ENCODE results near the gene COL7A1. TPM values are rescaled to one million over a fixed set of nuclear protein-coding genes. Genes with fewer than 3 reads are reported as not detected.

COL7A1 gene
- total and polyA plus RNA-seq, 2 of the 13 experiments (the other 11 are each of a cell fraction or from before 2014, with no cell fraction given): 2.7 to 11.7 TPM

- TF ChIP-seq, protein P1, sequence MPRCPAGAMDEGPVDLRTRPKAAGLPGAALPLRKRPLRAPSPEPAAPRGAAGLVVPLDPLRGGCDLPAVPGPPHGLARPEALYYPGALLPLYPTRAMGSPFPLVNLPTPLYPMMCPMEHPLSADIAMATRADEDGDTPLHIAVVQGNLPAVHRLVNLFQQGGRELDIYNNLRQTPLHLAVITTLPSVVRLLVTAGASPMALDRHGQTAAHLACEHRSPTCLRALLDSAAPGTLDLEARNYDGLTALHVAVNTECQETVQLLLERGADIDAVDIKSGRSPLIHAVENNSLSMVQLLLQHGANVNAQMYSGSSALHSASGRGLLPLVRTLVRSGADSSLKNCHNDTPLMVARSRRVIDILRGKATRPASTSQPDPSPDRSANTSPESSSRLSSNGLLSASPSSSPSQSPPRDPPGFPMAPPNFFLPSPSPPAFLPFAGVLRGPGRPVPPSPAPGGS (CRISPR knock-in tag; IDR thresholded peaks at IDR 0.05): no peak
- no peak for TF ChIP-seq NFE2 (CRISPR knock-in tag; IDR thresholded peaks at IDR 0.05)
- no peak for TF ChIP-seq FOXO1 (CRISPR knock-in tag; IDR thresholded peaks at IDR 0.05)
- TF ChIP-seq ZNF431 (CRISPR knock-in tag; IDR thresholded peaks at IDR 0.05; ENCODE audit: borderline replicate concordance, low read depth): no peak
- no peak for TF ChIP-seq CBFB (CRISPR knock-in tag; IDR thresholded peaks at IDR 0.05)
- no peak for TF ChIP-seq ASH2L (IDR thresholded peaks at IDR 0.05; ENCODE audit: insufficient read length, low read depth, low read length)
- TF ChIP-seq HDAC1 (CRISPR knock-in tag; IDR thresholded peaks at IDR 0.05): 0 out of 2 replicates have a peak, but pooled peaks have one; percentile 2
- no peak for TF ChIP-seq RFX3 (CRISPR knock-in tag; IDR thresholded peaks at IDR 0.05)
- TF ChIP-seq, protein P2, sequence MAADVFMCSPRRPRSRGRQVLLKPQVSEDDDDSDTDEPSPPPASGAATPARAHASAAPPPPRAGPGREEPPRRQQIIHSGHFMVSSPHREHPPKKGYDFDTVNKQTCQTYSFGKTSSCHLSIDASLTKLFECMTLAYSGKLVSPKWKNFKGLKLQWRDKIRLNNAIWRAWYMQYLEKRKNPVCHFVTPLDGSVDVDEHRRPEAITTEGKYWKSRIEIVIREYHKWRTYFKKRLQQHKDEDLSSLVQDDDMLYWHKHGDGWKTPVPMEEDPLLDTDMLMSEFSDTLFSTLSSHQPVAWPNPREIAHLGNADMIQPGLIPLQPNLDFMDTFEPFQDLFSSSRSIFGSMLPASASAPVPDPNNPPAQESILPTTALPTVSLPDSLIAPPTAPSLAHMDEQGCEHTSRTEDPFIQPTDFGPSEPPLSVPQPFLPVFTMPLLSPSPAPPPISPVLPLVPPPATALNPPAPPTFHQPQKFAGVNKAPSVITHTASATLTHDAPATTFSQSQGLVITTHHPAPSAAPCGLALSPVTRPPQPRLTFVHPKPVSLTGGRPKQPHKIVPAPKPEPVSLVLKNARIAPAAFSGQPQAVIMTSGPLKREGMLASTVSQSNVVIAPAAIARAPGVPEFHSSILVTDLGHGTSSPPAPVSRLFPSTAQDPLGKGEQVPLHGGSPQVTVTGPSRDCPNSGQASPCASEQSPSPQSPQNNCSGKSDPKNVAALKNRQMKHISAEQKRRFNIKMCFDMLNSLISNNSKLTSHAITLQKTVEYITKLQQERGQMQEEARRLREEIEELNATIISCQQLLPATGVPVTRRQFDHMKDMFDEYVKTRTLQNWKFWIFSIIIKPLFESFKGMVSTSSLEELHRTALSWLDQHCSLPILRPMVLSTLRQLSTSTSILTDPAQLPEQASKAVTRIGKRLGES (CRISPR knock-in tag; IDR thresholded peaks at IDR 0.05; ENCODE audit: borderline replicate concordance): no peak
- TF ChIP-seq CENPT (CRISPR knock-in tag; IDR thresholded peaks at IDR 0.05; ENCODE audit: low read depth): no peak
- TF ChIP-seq POLR2AphosphoS2 (IDR thresholded peaks at IDR 0.05; ENCODE audit: low read depth, low read length): no peak
- no peak for TF ChIP-seq HNRNPLL (IDR thresholded peaks at IDR 0.05; ENCODE audit: low read depth, low read length, poor library complexity, severe bottlenecking)
- TF ChIP-seq, protein P3, sequence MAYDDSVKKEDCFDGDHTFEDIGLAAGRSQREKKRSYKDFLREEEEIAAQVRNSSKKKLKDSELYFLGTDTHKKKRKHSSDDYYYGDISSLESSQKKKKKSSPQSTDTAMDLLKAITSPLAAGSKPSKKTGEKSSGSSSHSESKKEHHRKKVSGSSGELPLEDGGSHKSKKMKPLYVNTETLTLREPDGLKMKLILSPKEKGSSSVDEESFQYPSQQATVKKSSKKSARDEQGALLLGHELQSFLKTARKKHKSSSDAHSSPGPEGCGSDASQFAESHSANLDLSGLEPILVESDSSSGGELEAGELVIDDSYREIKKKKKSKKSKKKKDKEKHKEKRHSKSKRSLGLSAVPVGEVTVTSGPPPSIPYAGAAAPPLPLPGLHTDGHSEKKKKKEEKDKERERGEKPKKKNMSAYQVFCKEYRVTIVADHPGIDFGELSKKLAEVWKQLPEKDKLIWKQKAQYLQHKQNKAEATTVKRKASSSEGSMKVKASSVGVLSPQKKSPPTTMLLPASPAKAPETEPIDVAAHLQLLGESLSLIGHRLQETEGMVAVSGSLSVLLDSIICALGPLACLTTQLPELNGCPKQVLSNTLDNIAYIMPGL (CRISPR knock-in tag; IDR thresholded peaks at IDR 0.05; ENCODE audit: borderline replicate concordance in 1 of 2, low read depth in 1 of 2): 0 out of 4 replicates have a peak, but pooled peaks of 1 of the 2 experiments have one; percentile 10
- TF ChIP-seq SAP130 (CRISPR knock-in tag; IDR thresholded peaks at IDR 0.05; ENCODE audit: low read depth): peak; percentile 17; the same call in 1 of the 2 replicates
- no peak for TF ChIP-seq FOSL2 (CRISPR knock-in tag; IDR thresholded peaks at IDR 0.05)
- no peak for TF ChIP-seq SALL2 (CRISPR knock-in tag; IDR thresholded peaks at IDR 0.05)
- TF ChIP-seq CCAR2 (optimal IDR thresholded peaks at IDR 0.05; ENCODE audit: low read depth, low read length): no peak
- TF ChIP-seq HNF4A (CRISPR knock-in tag; IDR thresholded peaks at IDR 0.05): 0 out of 2 replicates have a peak, but pooled peaks have one; percentile 17
- no peak for TF ChIP-seq ZNF781 (CRISPR knock-in tag; IDR thresholded peaks at IDR 0.05; ENCODE audit: borderline replicate concordance, not compliant biosample characterization)
- TF ChIP-seq, protein P4, sequence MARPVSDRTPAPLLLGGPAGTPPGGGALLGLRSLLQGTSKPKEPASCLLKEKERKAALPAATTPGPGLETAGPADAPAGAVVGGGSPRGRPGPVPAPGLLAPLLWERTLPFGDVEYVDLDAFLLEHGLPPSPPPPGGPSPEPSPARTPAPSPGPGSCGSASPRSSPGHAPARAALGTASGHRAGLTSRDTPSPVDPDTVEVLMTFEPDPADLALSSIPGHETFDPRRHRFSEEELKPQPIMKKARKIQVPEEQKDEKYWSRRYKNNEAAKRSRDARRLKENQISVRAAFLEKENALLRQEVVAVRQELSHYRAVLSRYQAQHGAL (CRISPR knock-in tag; IDR thresholded peaks at IDR 0.05; ENCODE audit: not compliant biosample characterization): no peak
- no peak for TF ChIP-seq HOXA3 (CRISPR knock-in tag; IDR thresholded peaks at IDR 0.05)
- TF ChIP-seq ATF5 (CRISPR knock-in tag; IDR thresholded peaks at IDR 0.05; ENCODE audit: low read depth): 0 out of 2 replicates have a peak, but pooled peaks have one; percentile 35
Observed at GRCh38 chr3:48555231-48555948, 39.7 kb downstream of the COL7A1 start (continued).

Data from HepG2 (cell line).